Peyer's patch (tissue), 4 donors: ENCODE data around the gene ZNF219.

ENCODE experiments used
- CTCF ChIP-seq, 6 experiments: fragments of 450-650 bp in 4 of 6; fragments of 200-600 bp in 2 of 6; sonication (generic) in 1 of 6; IDR thresholded peaks; one replicate each; pipeline ENCODE4 v1.5.1; 2017 to 2019; ENCODE audit warnings: antibody characterized with exemption in 6 of 6, mild to moderate bottlenecking in 3 of 6, moderate library complexity in 1 of 6
- POLR2A ChIP-seq, 2 donors: fragments of 450-650 bp; IDR thresholded peaks; one replicate each; pipeline ENCODE4 v1.5.1; 2017; ENCODE audit warnings: antibody characterized with exemption in 2 of 2, mild to moderate bottlenecking in 2 of 2, moderate library complexity in 2 of 2

GRCh38 chr14:21074398-21075272 is 23.8 kb downstream of the ZNF219 start:
- TF ChIP-seq CTCF (IDR thresholded peaks at IDR 0.05) (no peak), POLR2A (IDR thresholded peaks at IDR 0.05) (no peak)
